ENCODE data around the gene CNTN5. TPM values are rescaled to one million over a fixed set of nuclear protein-coding genes. Genes with fewer than 3 reads are reported as not detected.

Gene CNTN5
- total RNA-seq, 3 donors from 2014 or later (not counting 1 experiment from before 2014, with no cell fraction given) = not detected

DNA sequence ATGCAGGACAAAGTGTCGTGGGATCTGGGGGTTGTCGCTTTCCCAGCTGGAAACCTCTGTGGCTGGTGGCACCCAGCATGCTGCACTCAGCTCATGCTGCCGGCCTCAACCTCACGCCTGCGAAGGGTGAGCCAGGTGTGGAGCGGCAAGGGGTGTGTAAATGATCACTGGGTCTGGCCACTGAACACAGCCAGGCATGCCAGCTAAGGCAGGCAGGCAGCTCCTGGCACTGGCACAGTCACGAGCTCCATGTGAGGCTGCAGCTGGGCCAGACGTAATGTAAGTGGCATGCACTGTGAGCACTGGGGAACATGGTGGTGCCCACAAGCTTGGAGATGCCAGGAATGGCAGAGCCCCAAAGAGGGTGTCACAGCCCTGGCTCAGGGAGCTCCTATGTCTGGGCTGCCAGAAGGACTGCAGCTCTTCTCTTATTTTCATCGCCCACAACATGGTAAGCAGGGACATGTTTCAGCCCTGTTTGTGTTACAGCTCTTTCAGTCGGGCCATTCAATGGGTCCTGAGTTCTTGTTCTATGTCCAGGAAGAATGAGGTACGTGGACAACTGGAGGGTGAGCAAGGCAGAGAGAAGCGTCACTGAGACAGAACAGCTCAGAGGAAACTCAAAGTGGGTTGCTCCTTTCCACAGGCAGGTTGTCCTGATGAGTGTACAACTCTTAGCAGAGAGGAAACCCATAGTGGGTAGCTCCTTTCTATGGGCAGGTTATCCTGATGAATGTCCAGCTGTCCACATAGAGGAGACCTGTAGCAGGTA is 403.8 kb downstream of the CNTN5 start:
- WGBS (ENCODE audit: insufficient coverage) = 91% methylated on average over 12 of the region's 12 CpGs

DNA sequence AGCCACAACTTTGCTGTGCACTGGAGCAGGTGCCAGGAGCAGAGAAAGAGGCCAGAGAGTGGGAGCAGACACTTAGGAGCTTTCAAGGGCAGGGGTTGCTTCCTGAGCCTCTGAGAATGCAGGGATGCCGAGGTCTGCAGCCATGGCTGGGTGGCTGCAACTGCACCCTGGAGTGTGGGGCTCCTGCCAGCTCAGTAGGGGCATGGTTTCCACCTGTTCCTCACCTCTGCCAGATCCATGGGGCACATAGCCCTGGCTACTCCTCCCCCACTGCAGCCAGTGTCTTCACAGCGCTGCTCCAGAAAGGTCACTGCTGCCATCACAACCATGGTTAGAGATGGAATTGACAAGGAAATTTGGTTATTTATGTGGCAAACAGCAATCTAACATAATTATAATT is 404.8 kb downstream of the CNTN5 start:
- H3K27ac Mint-ChIP-seq = no peak overlapping the region
- no peak for ATAC-seq
- intact Hi-C loops (cut with micrococcal nuclease) = no loop called here
- 0% methylated on average over 1 of the region's 2 CpGs for WGBS (ENCODE audit: insufficient coverage)
- H3K36me3 Mint-ChIP-seq = no peaks in the 10 kb centered on the region
- H3K4me3 Mint-ChIP-seq = no peak overlapping the region
- Histone ChIP-seq H3K4me3 (ENCODE audit: low read length) (no peak overlapping the region), H3K4me1 (ENCODE audit: control insufficient read depth, insufficient read depth, low read length) (no peaks in the 10 kb centered on the region), H3K27me3 (ENCODE audit: control insufficient read depth, insufficient read depth, low read length) (no peaks in the 10 kb centered on the region), H3K27ac (ENCODE audit: low read length) (no peak overlapping the region), H3K36me3 (ENCODE audit: control insufficient read depth, insufficient read depth, low read length) (no peaks in the 10 kb centered on the region), H3K9me3 (ENCODE audit: control insufficient read depth, insufficient read depth, low read length) (peaks cover 15% of the 10 kb centered on the region)
- peaks cover 12 to 20% of the 10 kb centered on the region in 2 donors for H3K9me3 Mint-ChIP-seq
- DNase-seq = no peak
- no peaks in the 10 kb centered on the region for H3K27me3 Mint-ChIP-seq (ENCODE audit: low read depth in 2 of 2)
- no peaks in the 10 kb centered on the region for H3K4me1 Mint-ChIP-seq
- TF ChIP-seq, protein P1, sequence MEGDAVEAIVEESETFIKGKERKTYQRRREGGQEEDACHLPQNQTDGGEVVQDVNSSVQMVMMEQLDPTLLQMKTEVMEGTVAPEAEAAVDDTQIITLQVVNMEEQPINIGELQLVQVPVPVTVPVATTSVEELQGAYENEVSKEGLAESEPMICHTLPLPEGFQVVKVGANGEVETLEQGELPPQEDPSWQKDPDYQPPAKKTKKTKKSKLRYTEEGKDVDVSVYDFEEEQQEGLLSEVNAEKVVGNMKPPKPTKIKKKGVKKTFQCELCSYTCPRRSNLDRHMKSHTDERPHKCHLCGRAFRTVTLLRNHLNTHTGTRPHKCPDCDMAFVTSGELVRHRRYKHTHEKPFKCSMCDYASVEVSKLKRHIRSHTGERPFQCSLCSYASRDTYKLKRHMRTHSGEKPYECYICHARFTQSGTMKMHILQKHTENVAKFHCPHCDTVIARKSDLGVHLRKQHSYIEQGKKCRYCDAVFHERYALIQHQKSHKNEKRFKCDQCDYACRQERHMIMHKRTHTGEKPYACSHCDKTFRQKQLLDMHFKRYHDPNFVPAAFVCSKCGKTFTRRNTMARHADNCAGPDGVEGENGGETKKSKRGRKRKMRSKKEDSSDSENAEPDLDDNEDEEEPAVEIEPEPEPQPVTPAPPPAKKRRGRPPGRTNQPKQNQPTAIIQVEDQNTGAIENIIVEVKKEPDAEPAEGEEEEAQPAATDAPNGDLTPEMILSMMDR (IDR thresholded peaks at IDR 0.05) = no peak

More for the DNA sequence above, 403.8 kb downstream of the CNTN5 start:
- no peaks in the 10 kb centered on the region for H3K36me3 Mint-ChIP-seq
- no peaks in the 10 kb centered on the region for H3K27me3 ChIP-seq (ENCODE audit: control insufficient read depth, insufficient read depth, low read length)
- no peak overlapping the region for H3K27ac Mint-ChIP-seq
- no peaks in the 10 kb centered on the region for H3K4me1 Mint-ChIP-seq
- DNase-seq (no peak), ATAC-seq (no peak)
- intact Hi-C loops (cut with micrococcal nuclease) = no loop called here
- no peaks in the 10 kb centered on the region for H3K36me3 ChIP-seq (ENCODE audit: control insufficient read depth, insufficient read depth, low read length)
- peaks cover 10 to 17% of the 10 kb centered on the region in 2 donors for H3K9me3 Mint-ChIP-seq
- no peaks in the 10 kb centered on the region for H3K27me3 Mint-ChIP-seq (ENCODE audit: low read depth in 2 of 2)
- H3K27ac ChIP-seq (ENCODE audit: low read length) = no peak overlapping the region
- H3K4me3 Mint-ChIP-seq = no peak overlapping the region
- H3K9me3 ChIP-seq (ENCODE audit: control insufficient read depth, insufficient read depth, low read length) = peaks cover 15% of the 10 kb centered on the region
- no peak overlapping the region for H3K4me3 ChIP-seq (ENCODE audit: low read length)
- no peaks in the 10 kb centered on the region for H3K4me1 ChIP-seq (ENCODE audit: control insufficient read depth, insufficient read depth, low read length)
- TF ChIP-seq, protein P1 (IDR thresholded peaks at IDR 0.05) = no peak

DNA sequence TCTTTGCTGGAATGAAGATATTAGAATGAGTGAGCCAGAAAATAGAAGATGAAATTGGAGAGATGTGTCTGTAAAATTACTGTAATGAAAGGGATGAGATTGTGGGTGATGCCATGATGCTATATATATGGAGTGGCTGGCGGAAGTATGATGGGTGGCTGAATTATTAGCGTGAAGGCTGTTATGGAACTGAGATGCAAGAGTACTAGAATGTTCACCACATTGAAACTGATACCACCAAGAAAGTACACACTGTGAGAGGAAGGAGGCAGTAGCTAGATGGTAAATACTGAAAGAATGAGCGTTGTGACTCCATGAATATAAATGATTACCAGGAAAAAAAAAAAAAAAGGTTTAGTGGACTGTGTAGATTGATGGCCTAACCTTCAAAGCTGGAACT is 411.9 kb downstream of the CNTN5 start:
- Histone ChIP-seq H3K4me3 (ENCODE audit: low read length) (no peak overlapping the region), H3K4me1 (ENCODE audit: control insufficient read depth, insufficient read depth, low read length) (no peaks in the 10 kb centered on the region), H3K27ac (ENCODE audit: low read length) (no peak overlapping the region), H3K9me3 (ENCODE audit: control insufficient read depth, insufficient read depth, low read length) (peaks cover 4% of the 10 kb centered on the region), H3K27me3 (ENCODE audit: control insufficient read depth, insufficient read depth, low read length) (no peaks in the 10 kb centered on the region), H3K36me3 (ENCODE audit: control insufficient read depth, insufficient read depth, low read length) (no peaks in the 10 kb centered on the region)
- peaks cover 13 to 27% of the 10 kb centered on the region in 2 donors for H3K9me3 Mint-ChIP-seq
- no peaks in the 10 kb centered on the region for H3K4me1 Mint-ChIP-seq
- H3K27ac Mint-ChIP-seq = no peak overlapping the region
- H3K36me3 Mint-ChIP-seq = no peaks in the 10 kb centered on the region
- TF ChIP-seq, protein P1 (IDR thresholded peaks at IDR 0.05) = no peak
- ATAC-seq = no peak
- WGBS (ENCODE audit: insufficient coverage) = 95% methylated on average over 3 of the region's 3 CpGs
- intact Hi-C loops (cut with micrococcal nuclease) = no loop called here
- H3K4me3 Mint-ChIP-seq = no peak overlapping the region
- DNase-seq = no peak
- no peaks in the 10 kb centered on the region for H3K27me3 Mint-ChIP-seq (ENCODE audit: low read depth in 2 of 2)

DNA sequence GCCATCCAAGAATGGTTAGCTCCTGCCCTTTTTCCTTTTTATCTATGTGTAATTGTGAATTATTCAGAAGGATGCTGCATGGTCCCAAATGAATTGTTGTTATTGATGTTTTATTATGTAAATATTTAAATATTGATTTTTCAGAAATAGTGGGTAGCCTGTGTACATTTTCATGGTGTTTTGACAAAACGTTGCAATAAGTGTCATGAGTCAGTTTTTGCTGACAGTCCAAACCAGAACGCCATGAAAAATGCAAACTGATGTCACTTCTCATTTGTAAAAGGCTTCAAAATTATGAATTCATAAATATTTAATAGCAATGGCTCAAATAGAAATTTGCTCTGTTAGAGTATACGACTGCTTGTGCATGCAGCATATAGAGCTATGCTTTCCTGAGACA is 422.5 kb downstream of the CNTN5 start:
- WGBS (ENCODE audit: insufficient coverage) = 62% methylated on average over 2 of the region's 3 CpGs
- H3K4me1 Mint-ChIP-seq = no peaks in the 10 kb centered on the region
- H3K27me3 ChIP-seq (ENCODE audit: control insufficient read depth, insufficient read depth, low read length) = no peaks in the 10 kb centered on the region

More for the DNA sequence above, 422.5 kb downstream of the CNTN5 start:
- no peaks in the 10 kb centered on the region for H3K4me1 ChIP-seq (ENCODE audit: control insufficient read depth, insufficient read depth, low read length)
- H3K9me3 ChIP-seq (ENCODE audit: control insufficient read depth, insufficient read depth, low read length) = no peaks in the 10 kb centered on the region
- TF ChIP-seq, protein P1 (IDR thresholded peaks at IDR 0.05) = no peak
- no peak for ATAC-seq
- peaks cover 5 to 12% of the 10 kb centered on the region in 2 donors for H3K9me3 Mint-ChIP-seq
- H3K36me3 ChIP-seq (ENCODE audit: control insufficient read depth, insufficient read depth, low read length) = no peaks in the 10 kb centered on the region
- H3K36me3 Mint-ChIP-seq = no peaks in the 10 kb centered on the region
- no peak overlapping the region for H3K27ac Mint-ChIP-seq
- DNase-seq = no peak
- no peak overlapping the region for H3K4me3 ChIP-seq (ENCODE audit: low read length)
- H3K27ac ChIP-seq (ENCODE audit: low read length) = no peak overlapping the region
- intact Hi-C loops (cut with micrococcal nuclease) = no loop called here
- H3K27me3 Mint-ChIP-seq (ENCODE audit: low read depth in 2 of 2) = no peaks in the 10 kb centered on the region
- H3K4me3 Mint-ChIP-seq = no peak overlapping the region
